SKM-1 (cell line): Measurements from ENCODE around the gene DDR2.

Source experiments
- DNase-seq: peaks from one replicate; lab custom pipeline; 2025; ENCODE audit not compliant: unreplicated experiment; lab: John Stamatoyannopoulos, UW

The DDR2 gene

DNA sequence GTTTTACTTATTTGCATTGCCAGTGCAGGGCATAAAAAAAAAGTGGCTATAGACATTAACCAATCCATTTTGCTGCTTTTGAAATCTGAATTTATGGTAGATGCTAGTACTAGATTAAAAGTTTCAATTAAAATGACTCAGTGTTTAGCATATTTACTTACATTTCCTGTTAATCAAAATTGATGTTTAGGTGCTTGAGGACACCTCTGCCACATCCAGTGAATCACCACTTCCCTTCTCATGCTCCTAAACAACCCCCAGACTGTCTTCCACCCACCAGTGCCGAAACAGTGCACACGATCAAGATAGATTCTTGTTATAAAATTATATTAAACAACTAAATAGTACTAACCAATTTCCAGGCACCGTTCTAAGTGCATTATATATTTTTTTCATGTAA is 191.0 kb downstream of the DDR2 start:
- DNase-seq: no peak

DNA sequence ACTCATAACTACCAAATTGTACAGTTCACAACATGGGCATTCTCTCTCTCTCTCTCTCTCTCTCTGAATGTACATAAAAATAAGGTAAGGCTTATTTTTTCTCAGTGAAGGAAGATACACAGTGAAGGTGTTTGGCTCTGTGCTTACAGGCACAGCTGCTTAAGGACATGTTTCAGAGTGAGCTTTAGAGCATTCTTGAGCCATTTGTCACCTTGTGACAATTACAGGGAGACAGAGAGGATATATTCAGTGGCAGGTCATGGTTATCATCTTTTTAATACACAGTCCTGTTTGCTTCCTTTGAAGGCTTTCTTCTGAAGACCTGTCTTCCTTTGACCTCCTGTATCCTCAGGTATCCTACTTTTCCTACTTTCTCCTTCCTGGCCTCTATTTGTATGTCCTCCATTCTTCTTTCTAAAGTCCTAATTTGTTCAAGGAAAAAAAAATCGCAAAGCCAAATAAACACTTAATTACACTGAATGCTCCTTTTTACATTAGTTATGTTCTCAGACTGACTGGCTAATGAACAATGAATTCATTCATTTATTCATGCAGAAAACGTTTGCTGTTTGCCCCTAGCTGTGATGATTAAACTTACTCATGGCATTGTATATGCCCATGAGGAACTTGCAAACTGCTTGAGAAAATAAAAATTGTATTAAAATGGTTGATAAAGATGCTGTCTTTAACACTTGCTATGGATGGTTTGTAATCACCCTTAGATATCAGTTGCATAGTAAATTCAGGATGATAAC is 191.7 kb downstream of the DDR2 start:
- no peak for DNase-seq

DNA sequence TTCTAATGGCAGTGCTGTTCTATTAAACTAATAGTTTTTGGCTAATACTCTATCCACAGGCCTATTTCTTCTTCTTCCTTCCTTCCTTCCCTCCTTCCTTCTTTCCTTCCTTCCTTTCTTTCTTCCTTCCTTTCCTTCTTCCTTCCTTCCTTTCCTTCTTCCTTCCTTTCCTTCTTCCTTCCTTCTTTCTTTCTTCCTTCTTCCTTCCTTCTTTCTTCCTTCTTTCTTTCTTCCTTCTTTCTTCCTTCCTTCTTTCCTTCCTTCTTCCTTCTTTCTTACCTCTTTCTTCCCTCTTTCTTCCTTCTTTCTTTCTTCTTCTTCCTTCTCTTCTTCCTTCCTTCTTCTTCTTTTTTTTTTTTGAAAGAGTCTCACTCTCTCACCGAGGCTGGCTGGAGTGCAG is 197.0 kb downstream of the DDR2 start:
- DNase-seq: no peak

DNA sequence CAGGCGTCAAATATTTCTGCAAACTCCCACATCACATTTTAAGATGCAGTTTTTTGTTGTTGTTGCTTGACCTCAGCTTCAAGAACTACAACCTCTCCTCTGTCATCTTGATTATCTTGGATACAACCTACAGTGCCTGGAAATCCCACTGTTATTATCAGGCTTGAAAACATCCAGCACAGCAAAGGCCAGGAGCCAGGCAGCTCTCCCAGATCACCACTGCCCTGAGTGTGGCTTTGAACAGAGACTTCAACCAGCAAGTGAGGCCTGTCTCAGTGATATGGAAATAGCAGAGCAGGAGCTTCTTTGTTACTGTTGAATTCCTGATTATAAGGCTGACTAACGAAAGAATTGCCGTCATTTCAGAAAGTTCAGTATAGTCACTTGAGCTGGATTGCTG is 200.2 kb downstream of the DDR2 start:
- no peak for DNase-seq

DNA sequence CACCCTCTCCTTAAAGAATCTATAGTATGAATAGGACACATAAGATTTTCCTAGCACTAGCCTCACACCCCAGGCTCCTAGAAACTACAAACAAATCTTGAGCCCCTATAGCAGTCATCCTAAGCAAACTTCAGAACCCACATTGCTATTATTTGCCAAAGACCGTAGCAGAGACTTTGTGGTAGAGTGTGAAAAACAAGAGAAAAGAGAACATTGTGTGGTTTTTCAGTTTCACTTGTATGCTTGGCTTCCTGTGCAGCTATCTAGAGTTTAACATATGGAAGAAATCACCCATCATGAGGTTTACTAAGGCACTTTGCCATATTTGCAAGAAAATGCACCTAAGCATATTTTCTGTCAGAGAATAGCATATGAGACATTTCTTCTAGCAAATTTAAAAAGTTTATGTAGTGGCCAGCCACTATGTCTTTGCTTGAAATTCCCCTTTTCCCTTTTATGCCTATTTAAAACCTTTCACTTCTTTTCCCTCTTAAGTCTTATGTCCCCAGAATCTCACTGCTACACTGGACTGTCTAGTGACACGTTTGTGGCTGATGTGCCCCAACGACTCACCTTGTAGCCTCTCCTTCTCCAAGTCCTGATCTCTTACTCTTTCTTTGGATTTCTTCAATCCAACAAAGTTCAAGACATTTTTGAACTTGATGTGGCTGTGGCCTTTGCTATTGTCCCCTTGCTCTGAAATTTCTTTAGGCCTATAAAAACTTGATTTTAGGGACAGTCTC is 203.1 kb downstream of the DDR2 start:
- no peak for DNase-seq
